NOMO-1 treated with DMSO at 0.1 percent for 48 hours (cell line): ENCODE results near the gene ZDHHC3.
A peak's percentile ranks its signal among the peaks of the same experiment; 100 is the strongest.
"Not testable (repeated sequence)": the region's sequence is repeated elsewhere in the genome, so short reads cannot be mapped to it uniquely, and the experiment has no call there.

Experiments
- DNase-seq: peaks from one replicate; lab custom pipeline; 2025; ENCODE audit not compliant: unreplicated experiment; lab: John Stamatoyannopoulos, UW

ZDHHC3 gene

GRCh38 chr3:44996556-44996969 is 20.6 kb upstream of the ZDHHC3 start:
- no peak for DNase-seq

GRCh38 chr3:44995142-44995770 is 19.3 kb upstream of the ZDHHC3 start:
- DNase-seq = no peak

GRCh38 chr3:44993471-44994205 is 17.7 kb upstream of the ZDHHC3 start:
- no peak for DNase-seq

- DNase-seq = peak; percentile 38
These were observed 16.8 kb upstream of the ZDHHC3 start for GRCh38 chr3:44992555-44993470.

GRCh38 chr3:44991326-44991725 is 15.4 kb upstream of the ZDHHC3 start:
- DNase-seq = no peak

GRCh38 chr3:44989636-44990373 is 13.8 kb upstream of the ZDHHC3 start:
- DNase-seq = no peak

GRCh38 chr3:44989141-44989540 is 13.2 kb upstream of the ZDHHC3 start:
- no peak for DNase-seq

GRCh38 chr3:44988073-44988472 is 12.1 kb upstream of the ZDHHC3 start:
- DNase-seq = peak; percentile 31

GRCh38 chr3:44987332-44987731 is 11.4 kb upstream of the ZDHHC3 start:
- DNase-seq = no peak

GRCh38 chr3:44986330-44986729 is 10.4 kb upstream of the ZDHHC3 start:
- not testable (repeated sequence) for DNase-seq

- DNase-seq = peak; percentile 57
These were observed 8.4 kb upstream of the ZDHHC3 start for GRCh38 chr3:44984335-44984734.

- no peak for DNase-seq
These were observed 7.5 kb upstream of the ZDHHC3 start for GRCh38 chr3:44983484-44983941.

- DNase-seq = peak; percentile 8
These were observed 6.8 kb upstream of the ZDHHC3 start for GRCh38 chr3:44982817-44983216.

GRCh38 chr3:44981751-44982150 is 5.8 kb upstream of the ZDHHC3 start:
- DNase-seq = no peak

GRCh38 chr3:44981220-44981619 is 5.2 kb upstream of the ZDHHC3 start:
- no peak for DNase-seq

- no peak for DNase-seq
These were observed 1.6 kb downstream of the ZDHHC3 start for GRCh38 chr3:44974416-44974815.

GRCh38 chr3:44970926-44971490 is 5.0 kb downstream of the ZDHHC3 start:
- no peak for DNase-seq

GRCh38 chr3:44969828-44970179 is 6.2 kb downstream of the ZDHHC3 start:
- DNase-seq = no peak

- peak; percentile 88 for DNase-seq
These were observed 6.7 kb downstream of the ZDHHC3 start for GRCh38 chr3:44969154-44969827.

GRCh38 chr3:44968447-44968858 is 7.5 kb downstream of the ZDHHC3 start:
- no peak for DNase-seq
